Activated naive CD4-positive, alpha-beta T cell treated with anti-CD3 and anti-CD28 coated beads for 36 hours (primary cell): ENCODE data around the gene SSH2. TPM values are rescaled to one million over a fixed set of nuclear protein-coding genes. Genes with fewer than 3 reads are reported as not detected.

Experiments
- CTCF ChIA-PET: fragments of 350-600 bp; sonication (Branson Sonifier 250); formaldehyde crosslinking; loops from one replicate; lab custom pipeline; 2021; ENCODE audit warnings: antibody characterized with exemption; lab: Charles Lee
- DNase-seq: peaks from one replicate; pipeline ENCODE4 v3.0.0-alpha.2; 2020
- H3K27ac Mint-ChIP-seq: one replicate; pipeline ENCODE4 v1.8.0; 2021; ENCODE audit warnings: mild to moderate bottlenecking, mixed read lengths
- H3K27me3 Mint-ChIP-seq: one replicate; pipeline ENCODE4 v1.8.0; 2021; ENCODE audit warnings: low read depth, mixed read lengths
- H3K36me3 Mint-ChIP-seq: one replicate; pipeline ENCODE4 v1.8.0; 2021; ENCODE audit warnings: low read depth, mixed read lengths
- H3K4me1 Mint-ChIP-seq: one replicate; pipeline ENCODE4 v1.8.0; 2021; ENCODE audit warnings: low read depth, mixed read lengths
- H3K4me3 Mint-ChIP-seq: one replicate; pipeline ENCODE4 v1.8.0; 2021; ENCODE audit warnings: mild to moderate bottlenecking, moderate library complexity, mixed read lengths
- H3K9me3 Mint-ChIP-seq: one replicate; pipeline ENCODE4 v1.8.0; 2021; ENCODE audit warnings: mixed read lengths
- intact Hi-C: fragments of 100-400 bp; cut with micrococcal nuclease; formaldehyde crosslinking; loops from one replicate; pipeline ENCODE4 v1.15.1; 2023
- total RNA-seq, 2 experiments: library from RNA; stranded (reverse); gene quantifications; one replicate each; pipeline ENCODE4 v1.2.3, GENCODE V29; 2021

The SSH2 gene
- total RNA-seq, 2 experiments from 2014 or later = 32.4 to 35.3 TPM

DNA sequence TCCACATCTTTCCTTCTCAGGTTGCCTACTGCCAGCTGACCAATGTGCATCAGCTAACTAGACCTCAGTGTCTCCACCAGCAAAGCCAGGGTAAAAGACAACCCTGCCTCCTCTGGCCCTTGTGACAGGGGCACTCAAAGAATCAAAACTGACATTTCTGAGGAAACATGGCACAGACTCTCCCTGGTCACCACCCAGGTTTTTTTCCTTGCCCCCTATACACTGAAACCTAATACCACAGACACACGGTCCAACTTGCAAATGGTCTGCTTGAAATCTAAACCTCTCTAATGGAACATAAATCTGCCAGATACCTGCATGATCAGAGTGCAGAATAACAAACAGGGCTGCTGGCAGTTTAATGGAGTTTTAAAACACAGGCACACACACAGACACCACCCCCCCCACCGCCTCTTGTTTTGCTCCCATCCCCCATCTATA is 287.8 kb downstream of the SSH2 start:
- CTCF ChIA-PET = interaction anchor here (0.7 to 7.6 kb wide), 4 partner anchors 13 to 136 kb away, joined by 5 to 154 read pairs (median 6); partner anchors contain the start of gene CORO6
- no peaks in the 10 kb centered on the region for H3K9me3 Mint-ChIP-seq
- H3K27ac Mint-ChIP-seq = peak overlapping the region; percentile 52

DNA sequence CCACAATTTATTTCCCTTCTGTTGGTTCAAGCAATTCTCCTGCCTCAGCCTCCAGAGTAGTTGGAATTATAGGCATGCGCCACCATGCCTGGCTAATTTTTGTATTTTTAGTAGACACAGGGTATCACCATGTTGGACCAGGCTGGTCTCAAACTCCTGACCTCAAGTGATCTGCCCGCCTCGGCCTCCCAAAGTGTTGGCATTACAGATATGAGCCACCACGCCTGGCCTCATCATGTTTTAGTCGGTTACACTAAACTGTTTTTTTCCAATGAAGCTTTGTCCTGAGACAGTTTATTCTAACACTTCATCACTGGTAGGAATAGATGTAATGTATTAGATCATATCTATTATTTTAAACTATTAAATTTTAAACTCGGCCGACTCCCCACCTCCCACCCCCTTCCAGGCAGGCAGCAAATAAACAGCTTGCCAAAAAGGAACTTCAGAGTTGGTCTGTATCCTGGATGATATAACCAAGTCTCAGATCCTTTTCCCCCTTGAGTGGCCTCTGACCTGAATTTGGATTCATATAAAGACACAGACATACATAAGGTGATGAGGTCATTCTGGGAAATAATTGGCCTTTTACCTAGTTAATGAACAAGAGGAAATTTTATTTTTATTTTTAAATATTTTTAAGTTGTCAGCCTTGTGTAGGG is 288.9 kb downstream of the SSH2 start:
- H3K27ac Mint-ChIP-seq = peak overlapping the region; percentile 42
- no peaks in the 10 kb centered on the region for H3K9me3 Mint-ChIP-seq
- CTCF ChIA-PET = interaction anchor here (0.6 to 7.6 kb wide), 4 partner anchors 14 to 151 kb away, joined by 3 to 154 read pairs (median 5); no protein-coding TSS in a partner anchor
- H3K4me1 Mint-ChIP-seq = peaks cover 44% of the 10 kb centered on the region
- DNase-seq = no peak
- no peak overlapping the region for H3K4me3 Mint-ChIP-seq
- intact Hi-C loops = no loop called here
- peaks cover 15% of the 10 kb centered on the region for H3K36me3 Mint-ChIP-seq
- H3K27me3 Mint-ChIP-seq = no peaks in the 10 kb centered on the region

More for the DNA sequence above, 287.8 kb downstream of the SSH2 start:
- intact Hi-C loops = no loop called here
- Mint-ChIP-seq H3K36me3 (peaks cover 9% of the 10 kb centered on the region), H3K4me1 (peaks cover 45% of the 10 kb centered on the region), H3K4me3 (no peak overlapping the region), H3K27me3 (no peaks in the 10 kb centered on the region)
- no peak for DNase-seq

DNA sequence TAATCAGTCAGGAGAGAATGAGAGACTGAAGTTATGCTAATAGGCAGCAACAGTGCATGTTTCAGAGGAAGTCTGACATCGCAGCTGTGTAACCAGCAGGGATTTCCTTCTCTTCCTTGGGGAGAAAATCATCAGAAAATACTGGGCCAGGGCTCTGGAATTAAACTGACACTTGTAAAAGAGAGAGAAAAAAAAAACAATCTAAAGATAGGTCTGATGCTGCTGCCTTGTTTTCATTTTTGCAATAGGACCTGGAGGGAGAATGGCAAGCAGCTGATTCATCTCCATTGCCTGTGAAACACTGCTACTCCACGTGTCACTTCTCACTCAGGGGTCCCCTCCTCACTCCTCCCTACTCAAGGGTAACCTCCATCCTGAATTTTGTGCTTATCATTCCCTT is 289.6 kb downstream of the SSH2 start:
- intact Hi-C loops = no loop called here
- Mint-ChIP-seq H3K9me3 (no peaks in the 10 kb centered on the region), H3K27ac (peak overlapping the region; percentile 82), H3K4me3 (no peak overlapping the region), H3K4me1 (peaks cover 38% of the 10 kb centered on the region), H3K27me3 (no peaks in the 10 kb centered on the region), H3K36me3 (peaks cover 20% of the 10 kb centered on the region)
- CTCF ChIA-PET = interaction anchor here (0.6 to 7.6 kb wide), 13 partner anchors 16 to 166 kb away, joined by 3 to 154 read pairs (median 4); no protein-coding TSS in a partner anchor
- no peak for DNase-seq

DNA sequence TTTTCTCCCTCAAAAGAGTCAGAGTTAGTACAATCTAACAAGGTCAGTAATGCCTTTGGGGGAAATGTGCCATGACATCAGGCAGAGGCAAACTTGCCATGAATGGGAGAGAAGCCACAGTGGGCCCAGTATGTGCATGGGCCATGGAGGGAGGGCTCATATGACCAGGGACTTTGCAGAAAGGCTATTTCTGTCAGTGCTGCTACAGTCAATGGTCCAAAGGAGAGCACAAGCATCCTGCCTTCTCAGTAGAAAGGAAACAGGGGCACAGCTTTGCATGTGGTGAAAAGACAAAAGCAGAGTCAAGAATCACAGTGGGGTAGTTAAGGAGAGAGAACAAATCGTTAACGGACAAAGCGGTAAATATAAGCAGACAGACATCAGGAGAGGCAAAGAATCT is 296.1 kb downstream of the SSH2 start:
- Mint-ChIP-seq H3K27me3 (no peaks in the 10 kb centered on the region), H3K36me3 (peaks cover 28% of the 10 kb centered on the region)
- intact Hi-C loops = no loop called here

DNA sequence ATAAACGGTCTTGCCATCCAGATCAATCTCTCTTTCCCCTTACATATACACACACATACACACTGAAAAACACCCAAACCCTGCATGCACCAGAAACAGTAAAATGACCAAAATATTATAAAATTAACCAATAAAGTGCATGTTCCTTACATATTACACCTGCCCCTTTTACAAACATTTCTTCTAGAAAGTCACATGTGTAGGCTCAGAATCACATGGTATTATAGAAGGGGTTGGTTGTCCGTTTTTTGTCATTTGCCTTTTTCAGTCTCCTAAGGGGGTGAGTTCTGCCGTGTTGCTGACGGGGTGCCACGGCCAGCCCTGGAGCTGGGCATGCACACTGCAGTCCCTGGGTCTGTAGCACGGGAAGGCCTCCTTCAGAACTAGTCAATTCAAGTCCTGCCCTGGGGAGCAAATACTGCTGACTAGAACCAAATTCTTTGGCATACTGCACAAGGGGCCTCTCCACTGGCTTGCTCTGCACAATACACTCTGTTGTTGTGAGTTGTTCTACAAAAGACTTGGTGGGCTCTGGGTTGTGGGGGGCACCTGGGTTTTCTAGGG is 299.3 kb downstream of the SSH2 start:
- Mint-ChIP-seq H3K36me3 (peaks cover 21% of the 10 kb centered on the region), H3K9me3 (no peaks in the 10 kb centered on the region), H3K27ac (peak overlapping the region; percentile 55), H3K27me3 (no peaks in the 10 kb centered on the region), H3K4me3 (no peak overlapping the region), H3K4me1 (peaks cover 41% of the 10 kb centered on the region)
- CTCF ChIA-PET = interaction anchor here (0.8 kb wide), 1 partner anchor 9 kb away, joined by 3 read pairs; no protein-coding TSS in a partner anchor
- DNase-seq = no peak
- intact Hi-C loops = no loop called here

More for the DNA sequence above, 296.1 kb downstream of the SSH2 start:
- no peak for DNase-seq
- Mint-ChIP-seq H3K4me1 (peaks cover 17% of the 10 kb centered on the region), H3K4me3 (no peak overlapping the region), H3K9me3 (no peaks in the 10 kb centered on the region), H3K27ac (no peak overlapping the region)
- CTCF ChIA-PET = interaction anchor here (1.4 kb wide), 1 partner anchor 9 kb away, joined by 5 read pairs; no protein-coding TSS in a partner anchor

DNA sequence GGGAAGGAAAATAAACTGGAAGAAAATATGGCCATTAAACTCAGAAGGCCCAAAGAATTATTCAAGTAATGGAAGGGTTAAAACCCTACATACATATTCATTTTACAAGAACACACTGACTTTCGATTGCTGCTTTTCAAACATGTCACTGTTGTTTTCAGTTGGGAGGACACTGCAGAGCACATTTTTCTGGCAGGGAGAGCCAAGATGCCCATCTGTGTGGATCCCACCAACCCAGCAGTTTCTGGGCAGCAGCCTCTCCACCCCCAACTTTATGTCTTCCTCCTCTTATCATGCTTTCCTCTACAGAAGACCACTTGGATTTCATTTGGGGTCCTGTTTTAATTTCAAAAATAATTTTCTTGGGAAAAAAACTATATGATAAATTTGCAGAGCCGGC is 300.2 kb downstream of the SSH2 start:
- no peak for DNase-seq
- CTCF ChIA-PET = interaction anchor here (0.8 to 3.4 kb wide), 4 partner anchors 9 to 149 kb away, joined by 3 to 15 read pairs (median 4); no protein-coding TSS in a partner anchor
- Mint-ChIP-seq H3K9me3 (no peaks in the 10 kb centered on the region), H3K36me3 (peaks cover 16% of the 10 kb centered on the region), H3K27me3 (no peaks in the 10 kb centered on the region), H3K4me1 (peaks cover 49% of the 10 kb centered on the region), H3K27ac (peak overlapping the region; percentile 68), H3K4me3 (no peak overlapping the region)
- intact Hi-C loops = no loop called here

DNA sequence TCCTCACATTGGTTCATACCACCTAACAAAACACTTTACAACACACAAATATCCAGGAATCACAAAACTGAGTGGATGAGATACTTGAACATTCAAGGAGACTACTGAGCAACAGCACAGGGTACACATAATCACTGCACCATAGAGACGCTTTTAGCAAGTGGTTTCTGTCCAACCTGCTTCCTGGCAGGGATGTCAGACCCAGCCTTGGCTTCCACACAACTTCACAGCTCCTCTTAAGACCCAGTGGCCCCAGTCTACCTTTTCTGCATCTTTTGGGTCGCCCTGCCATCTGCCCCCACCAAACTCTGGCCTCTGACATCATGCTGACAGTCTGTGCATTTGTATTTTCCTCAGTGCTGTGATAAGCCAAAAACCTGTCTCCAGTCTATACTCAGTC is 301.4 kb downstream of the SSH2 start:
- Mint-ChIP-seq H3K36me3 (peaks cover 14% of the 10 kb centered on the region), H3K27ac (peak overlapping the region; percentile 41), H3K4me3 (no peak overlapping the region), H3K27me3 (no peaks in the 10 kb centered on the region), H3K4me1 (peaks cover 61% of the 10 kb centered on the region), H3K9me3 (no peaks in the 10 kb centered on the region)
- DNase-seq = no peak
- intact Hi-C loops = no loop called here
- CTCF ChIA-PET = interaction anchor here (0.9 to 3.4 kb wide), 4 partner anchors 11 to 151 kb away, joined by 3 to 15 read pairs (median 4); no protein-coding TSS in a partner anchor

DNA sequence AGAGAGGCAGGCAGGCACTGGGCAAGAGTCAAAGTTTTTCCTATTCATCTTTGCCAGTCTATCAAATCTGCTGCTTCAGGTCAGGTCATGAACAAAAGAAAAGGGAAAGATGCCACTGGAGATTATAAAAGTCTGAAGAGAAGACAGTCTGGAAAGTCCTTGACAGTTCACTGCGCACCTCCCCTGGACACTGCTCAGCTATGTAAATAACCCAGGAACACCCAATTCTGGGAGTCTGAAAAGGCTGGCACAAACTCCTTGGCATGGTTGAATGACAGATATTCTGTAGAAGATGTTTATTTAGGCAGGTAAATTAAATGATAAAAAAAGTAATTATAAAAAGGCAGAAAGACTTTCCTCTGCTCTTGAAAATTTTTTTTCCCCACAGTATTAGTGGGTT is 302.1 kb downstream of the SSH2 start:
- Mint-ChIP-seq H3K9me3 (no peaks in the 10 kb centered on the region), H3K27me3 (no peaks in the 10 kb centered on the region), H3K4me1 (peaks cover 68% of the 10 kb centered on the region), H3K4me3 (no peak overlapping the region), H3K27ac (peak overlapping the region; percentile 61), H3K36me3 (peaks cover 14% of the 10 kb centered on the region)
- CTCF ChIA-PET = interaction anchor here (0.9 to 3.4 kb wide), 5 partner anchors 9 to 151 kb away, joined by 3 to 15 read pairs (median 3); no protein-coding TSS in a partner anchor
- intact Hi-C loops = no loop called here
- DNase-seq = no peak

DNA sequence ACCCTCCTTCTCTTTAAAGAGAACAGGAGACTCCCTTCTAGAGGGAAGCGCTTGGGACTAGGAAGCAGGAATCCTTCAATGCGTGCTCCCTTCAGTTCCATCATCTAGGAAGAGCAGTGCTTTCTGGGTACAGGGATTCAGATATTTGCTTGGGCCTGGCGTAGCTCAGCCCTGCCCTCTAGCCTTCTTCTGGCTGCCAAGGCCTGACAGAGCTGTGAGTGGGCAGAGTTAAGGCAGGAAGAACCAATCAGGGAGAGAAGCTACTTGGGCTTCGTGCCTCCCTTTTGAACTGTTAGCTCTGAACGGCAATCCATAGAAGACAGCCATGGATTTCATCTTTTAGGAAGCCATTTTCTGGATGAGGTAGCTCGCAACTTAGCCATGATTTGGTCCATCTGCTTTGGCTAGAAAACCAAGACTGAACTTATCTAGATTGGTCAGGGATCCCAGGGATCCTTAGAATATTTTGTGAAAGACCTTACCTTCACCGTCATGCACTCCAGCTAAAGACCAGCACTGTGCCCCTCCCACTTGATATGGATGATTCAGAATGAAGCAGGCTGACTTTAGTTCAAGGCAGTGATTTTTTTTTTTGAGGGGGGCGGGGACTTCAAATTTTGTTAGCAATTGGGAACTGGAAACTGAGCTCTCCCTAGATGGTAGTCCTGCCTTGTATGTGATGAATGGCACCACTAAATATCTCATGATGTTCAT is 304.8 kb downstream of the SSH2 start:
- Mint-ChIP-seq H3K9me3 (no peaks in the 10 kb centered on the region), H3K27ac (peak overlapping the region; percentile 96), H3K36me3 (peaks cover 7% of the 10 kb centered on the region), H3K4me1 (peaks cover 78% of the 10 kb centered on the region), H3K4me3 (no peak overlapping the region), H3K27me3 (no peaks in the 10 kb centered on the region)
- CTCF ChIA-PET = interaction anchor here (0.6 to 3.6 kb wide), 10 partner anchors 8 to 502 kb away, joined by 3 to 16 read pairs (median 4); no protein-coding TSS in a partner anchor
- DNase-seq = peak; percentile 60
- intact Hi-C loops = no loop called here

DNA sequence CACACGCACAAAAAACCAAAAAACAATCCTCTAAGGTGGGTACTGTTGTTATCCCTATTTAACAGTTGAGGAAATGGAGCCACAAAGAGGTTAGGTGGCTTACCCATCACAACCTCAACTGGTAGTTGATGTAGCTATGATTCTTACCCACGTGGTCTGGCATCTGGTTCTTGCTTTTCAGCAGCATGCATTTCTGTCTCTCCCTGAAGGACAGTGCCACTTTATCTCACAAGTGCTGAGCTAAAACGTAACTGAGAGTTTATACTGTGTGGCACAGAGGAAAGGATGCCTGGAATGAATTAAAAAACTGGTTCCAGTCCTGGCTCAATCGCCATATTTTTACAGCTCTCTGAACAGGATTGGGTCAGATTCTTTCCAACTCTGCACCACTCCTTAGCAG is 305.4 kb downstream of the SSH2 start:
- DNase-seq = peak; percentile 67
- H3K36me3 Mint-ChIP-seq = peaks cover 8% of the 10 kb centered on the region
- H3K4me3 Mint-ChIP-seq = no peak overlapping the region
- H3K27ac Mint-ChIP-seq = peak overlapping the region; percentile 96
- H3K4me1 Mint-ChIP-seq = peaks cover 72% of the 10 kb centered on the region
- no peaks in the 10 kb centered on the region for H3K9me3 Mint-ChIP-seq
- CTCF ChIA-PET = interaction anchor here (0.5 to 3.6 kb wide), 11 partner anchors 8 to 502 kb away, joined by 3 to 16 read pairs (median 4); no protein-coding TSS in a partner anchor
- intact Hi-C loops = loop anchor here (1.0 kb wide), 6 partner anchors 9 to 137 kb away; no protein-coding TSS in a partner anchor
- H3K27me3 Mint-ChIP-seq = no peaks in the 10 kb centered on the region

DNA sequence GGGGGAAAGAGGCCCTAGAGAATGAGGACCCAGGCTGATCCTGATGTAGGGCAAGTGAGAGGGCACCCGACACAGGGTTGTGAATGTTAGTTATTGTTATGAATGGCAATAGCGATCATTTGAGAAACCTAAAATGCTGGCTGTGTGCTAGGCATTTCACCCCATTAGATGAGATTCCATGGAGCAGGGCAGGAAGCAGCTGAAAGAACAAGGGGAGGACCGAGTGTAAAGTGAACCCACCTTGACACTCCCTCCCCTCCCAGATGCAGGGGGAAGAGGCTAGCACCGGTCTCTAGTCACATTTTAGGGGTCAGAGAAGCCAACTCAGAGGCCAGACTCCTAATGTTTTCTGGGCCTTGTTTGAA is 306.8 kb downstream of the SSH2 start:
- H3K4me1 Mint-ChIP-seq = peaks cover 62% of the 10 kb centered on the region
- H3K4me3 Mint-ChIP-seq = peak overlapping the region; percentile 79
- intact Hi-C loops = no loop called here
- H3K36me3 Mint-ChIP-seq = peaks cover 8% of the 10 kb centered on the region
- no peaks in the 10 kb centered on the region for H3K9me3 Mint-ChIP-seq
- H3K27me3 Mint-ChIP-seq = no peaks in the 10 kb centered on the region
- peak overlapping the region; percentile 96 for H3K27ac Mint-ChIP-seq
- DNase-seq = no peak
- CTCF ChIA-PET = interaction anchor here (0.6 to 3.6 kb wide), 6 partner anchors 10 to 253 kb away, joined by 3 to 16 read pairs (median 4); no protein-coding TSS in a partner anchor
